Neural progenitor cell (in vitro differentiated cells): ENCODE measurements around the gene CWC22. TPM values are rescaled to one million over a fixed set of nuclear protein-coding genes. Genes with fewer than 3 reads are reported as not detected.

Experiments used
- DNase-seq: peaks from one replicate; pipeline ENCODE4 v3.0.0-alpha.2; 2016; ENCODE audit warnings: low spot score
- H2AFZ ChIP-seq: fragments of 200-600 bp; sonication (generic); replicated peaks from 2 replicates; pipeline ENCODE4 v1.6.1; 2016; ENCODE audit warnings: antibody characterized with exemption
- H3F3A ChIP-seq: fragments of 200-600 bp; sonication (generic); 2 replicates; pipeline ENCODE4 v1.6.1; 2016; ENCODE audit warnings: antibody characterized with exemption, low read depth
- H3K27ac ChIP-seq: fragments of 200-600 bp; sonication (generic); 2 replicates; pipeline ENCODE4 v1.5.1; 2016; ENCODE audit warnings: mild to moderate bottlenecking
- H3K27me3 ChIP-seq: fragments of 200-600 bp; sonication (generic); 2 replicates; pipeline ENCODE4 v1.6.1; 2016; ENCODE audit warnings: mild to moderate bottlenecking, moderate library complexity
- H3K36me3 ChIP-seq: fragments of 200-600 bp; sonication (generic); 2 replicates; pipeline ENCODE4 v1.5.1; 2016
- H3K4me1 ChIP-seq: fragments of 200-600 bp; sonication (generic); 2 replicates; pipeline ENCODE4 v1.6.1; 2016; ENCODE audit warnings: mixed run types
- H3K4me2 ChIP-seq: fragments of 200-600 bp; sonication (generic); 2 replicates; pipeline ENCODE4 v1.6.1; 2016
- H3K4me3 ChIP-seq: fragments of 200-600 bp; sonication (generic); 2 replicates; pipeline ENCODE4 v1.5.1; 2016
- H3K79me2 ChIP-seq: fragments of 200-600 bp; sonication (generic); 2 replicates; pipeline ENCODE4 v1.6.1; 2016; ENCODE audit warnings: low read depth
- H3K9ac ChIP-seq: fragments of 200-600 bp; sonication (generic); 2 replicates; pipeline ENCODE4 v1.6.1; 2016
- H3K9me3 ChIP-seq: fragments of 200-600 bp; sonication (generic); 2 replicates; pipeline ENCODE4 v1.5.1; 2016; ENCODE audit warnings: low read depth
- H4K20me1 ChIP-seq: fragments of 200-600 bp; sonication (generic); 2 replicates; pipeline ENCODE4 v1.6.1; 2016; ENCODE audit warnings: low read depth
- H3K27ac Mint-ChIP-seq: 3 replicates; pipeline ENCODE4 v1.8.0; 2021; ENCODE audit warnings: mixed read lengths
- H3K27me3 Mint-ChIP-seq: 2 replicates; pipeline ENCODE4 v1.8.0; 2022; ENCODE audit warnings: low read depth, mild to moderate bottlenecking, inconsistent platforms, moderate library complexity, mixed read lengths; ENCODE audit not compliant: insufficient read depth
- H3K36me3 Mint-ChIP-seq: 3 replicates; pipeline ENCODE4 v1.8.0; 2021; ENCODE audit warnings: mixed read lengths
- H3K4me1 Mint-ChIP-seq: 3 replicates; pipeline ENCODE4 v1.8.0; 2021; ENCODE audit warnings: mixed read lengths
- H3K4me3 Mint-ChIP-seq: 3 replicates; pipeline ENCODE4 v1.8.0; 2021; ENCODE audit warnings: mild to moderate bottlenecking, moderate library complexity, mixed read lengths
- H3K9me3 Mint-ChIP-seq: 3 replicates; pipeline ENCODE4 v1.8.0; 2020; ENCODE audit warnings: mixed read lengths
- CTCF ChIP-seq: fragments of 200-600 bp; sonication (generic); IDR thresholded peaks from 2 replicates; pipeline ENCODE4 v1.5.1; 2017; ENCODE audit warnings: antibody characterized with exemption, mild to moderate bottlenecking
- EZH2 ChIP-seq: fragments of 200-600 bp; sonication (generic); IDR thresholded peaks from 2 replicates; pipeline ENCODE4 v1.6.1; 2017; ENCODE audit warnings: antibody characterized with exemption, mild to moderate bottlenecking, moderate library complexity
- EZH2phosphoT487 ChIP-seq: fragments of 200-600 bp; sonication (generic); IDR thresholded peaks from 2 replicates; pipeline ENCODE4 v1.6.1; 2017; ENCODE audit warnings: antibody characterized with exemption
- total RNA-seq: library from RNA; depleted of rRNA; stranded (reverse); fragments of >200 nt; gene quantifications from 2 replicates; pipeline ENCODE4 v1.2.3, GENCODE V29; 2015; ENCODE audit warnings: low replicate concordance

Gene CWC22
- total RNA-seq, 1 donor from 2014 or later: 60.2 TPM

GRCh38 chr2:179954026-179954425 is 53.1 kb downstream of the CWC22 start:
- H3K79me2 ChIP-seq: no peaks in the 10 kb centered on the region
- H3K27me3 ChIP-seq: no peaks in the 10 kb centered on the region
- no peak for DNase-seq
- H3K27ac ChIP-seq: peak overlapping the region; percentile 23
- H3K4me1 Mint-ChIP-seq: no peaks in the 10 kb centered on the region
- no peak overlapping the region for H3K4me3 ChIP-seq
- TF ChIP-seq EZH2phosphoT487 (no peak), EZH2 (no peak), CTCF (no peak)
- peaks cover 5% of the 10 kb centered on the region for H3F3A ChIP-seq
- no peak overlapping the region for H3K4me2 ChIP-seq
- no peaks in the 10 kb centered on the region for H3K27me3 Mint-ChIP-seq
- H2AFZ ChIP-seq: no peak overlapping the region
- no peaks in the 10 kb centered on the region for H3K9me3 ChIP-seq
- H3K4me3 Mint-ChIP-seq: no peak overlapping the region
- H3K4me1 ChIP-seq: no peaks in the 10 kb centered on the region
- H4K20me1 ChIP-seq: no peaks in the 10 kb centered on the region
- peaks cover 51% of the 10 kb centered on the region for H3K36me3 ChIP-seq
- no peaks in the 10 kb centered on the region for H3K9me3 Mint-ChIP-seq
- peaks cover 20% of the 10 kb centered on the region for H3K36me3 Mint-ChIP-seq
- H3K27ac Mint-ChIP-seq: no peak overlapping the region
- no peak overlapping the region for H3K9ac ChIP-seq

- H3K27ac Mint-ChIP-seq: no peak overlapping the region
- H3K27ac ChIP-seq: peak overlapping the region; percentile 23
- H3K36me3 ChIP-seq: peaks cover 52% of the 10 kb centered on the region
- no peak overlapping the region for H3K9ac ChIP-seq
- H3K4me3 ChIP-seq: no peak overlapping the region
- no peaks in the 10 kb centered on the region for H4K20me1 ChIP-seq
- peaks cover 5% of the 10 kb centered on the region for H3F3A ChIP-seq
- H3K27me3 ChIP-seq: no peaks in the 10 kb centered on the region
- no peaks in the 10 kb centered on the region for H3K9me3 ChIP-seq
- DNase-seq: no peak
- H3K4me3 Mint-ChIP-seq: no peak overlapping the region
- no peaks in the 10 kb centered on the region for H3K4me1 ChIP-seq
- H2AFZ ChIP-seq: no peak overlapping the region
- no peaks in the 10 kb centered on the region for H3K27me3 Mint-ChIP-seq
- H3K9me3 Mint-ChIP-seq: no peaks in the 10 kb centered on the region
- H3K4me1 Mint-ChIP-seq: no peaks in the 10 kb centered on the region
- H3K36me3 Mint-ChIP-seq: peaks cover 25% of the 10 kb centered on the region
- TF ChIP-seq CTCF (no peak), EZH2 (no peak), EZH2phosphoT487 (no peak)
- H3K79me2 ChIP-seq: no peaks in the 10 kb centered on the region
- no peak overlapping the region for H3K4me2 ChIP-seq
Observed at GRCh38 chr2:179953359-179953758, 53.7 kb downstream of the CWC22 start.

- Histone ChIP-seq H3K9ac (no peak overlapping the region), H3K27ac (peak overlapping the region; percentile 35), H3K4me3 (no peak overlapping the region), H2AFZ (no peak overlapping the region), H3K4me1 (no peaks in the 10 kb centered on the region), H3K27me3 (no peaks in the 10 kb centered on the region), H3K9me3 (no peaks in the 10 kb centered on the region), H4K20me1 (no peaks in the 10 kb centered on the region), H3K4me2 (no peak overlapping the region), H3K36me3 (peaks cover 52% of the 10 kb centered on the region), H3F3A (peaks cover 5% of the 10 kb centered on the region), H3K79me2 (no peaks in the 10 kb centered on the region)
- Mint-ChIP-seq H3K36me3 (peaks cover 24% of the 10 kb centered on the region), H3K4me1 (no peaks in the 10 kb centered on the region), H3K27ac (no peak overlapping the region), H3K4me3 (no peak overlapping the region), H3K9me3 (no peaks in the 10 kb centered on the region), H3K27me3 (no peaks in the 10 kb centered on the region)
- no peak for DNase-seq
- TF ChIP-seq EZH2phosphoT487 (no peak), CTCF (no peak), EZH2 (no peak)
Observed at GRCh38 chr2:179952658-179953057, 54.4 kb downstream of the CWC22 start.
